GM23338 (cell line): ENCODE results near the gene PAFAH2. TPM values are rescaled to one million over a fixed set of nuclear protein-coding genes. Genes with fewer than 3 reads are reported as not detected.
A peak's percentile ranks its signal among the peaks of the same experiment; 100 is the strongest.

ENCODE experiments used
- ATAC-seq: fragments of 200-7000 bp; cut with Tn5 transposase; 3 replicates; pipeline ENCODE4 v1.9.1; 2020
- DNase-seq: peaks from one replicate; pipeline ENCODE4 v3.0.0-alpha.2; 2015; ENCODE audit warnings: low spot score
- H2AFZ ChIP-seq: fragments of 200-600 bp; sonication (generic); 2 replicates; pipeline ENCODE4 v1.8.0; 2016; ENCODE audit warnings: antibody characterized with exemption, mild to moderate bottlenecking, moderate library complexity
- H3F3A ChIP-seq: fragments of 200-600 bp; sonication (generic); replicated peaks from 2 replicates; pipeline ENCODE4 v1.8.0; 2017; ENCODE audit warnings: antibody characterized with exemption, mixed run types, low read depth
- H3K27ac ChIP-seq: fragments of 200-600 bp; sonication (generic); 2 replicates; pipeline ENCODE4 v1.6.1; 2016; ENCODE audit warnings: low read depth
- H3K27me3 ChIP-seq: fragments of 200-600 bp; sonication (generic); 2 replicates; pipeline ENCODE4 v1.8.0; 2016; ENCODE audit warnings: mild to moderate bottlenecking, mixed run types, moderate library complexity; ENCODE audit not compliant: insufficient read depth
- H3K36me3 ChIP-seq: fragments of 200-600 bp; sonication (generic); 2 replicates; pipeline ENCODE4 v1.8.0; 2016; ENCODE audit warnings: mild to moderate bottlenecking; ENCODE audit not compliant: insufficient read depth
- H3K4me1 ChIP-seq: fragments of 200-600 bp; sonication (generic); 2 replicates; pipeline ENCODE4 v1.8.0; 2016; ENCODE audit warnings: mild to moderate bottlenecking, moderate library complexity; ENCODE audit not compliant: insufficient read depth
- H3K4me2 ChIP-seq: fragments of 200-600 bp; sonication (generic); 2 replicates; pipeline ENCODE4 v1.7.1; 2017; ENCODE audit warnings: mixed run types
- H3K4me3 ChIP-seq: fragments of 200-600 bp; sonication (generic); 2 replicates; pipeline ENCODE4 v1.6.1; 2016; ENCODE audit warnings: mixed run types
- H3K79me2 ChIP-seq: fragments of 200-600 bp; sonication (generic); replicated peaks from 2 replicates; pipeline ENCODE4 v1.8.0; 2017; ENCODE audit warnings: mild to moderate bottlenecking; ENCODE audit not compliant: insufficient read depth
- H3K9me2 ChIP-seq: fragments of 200-600 bp; sonication (generic); 2 replicates; pipeline ENCODE4 v1.8.0; 2017; ENCODE audit not compliant: insufficient read depth
- H4K20me1 ChIP-seq: fragments of 200-600 bp; sonication (generic); replicated peaks from 2 replicates; pipeline ENCODE4 v1.8.0; 2017; ENCODE audit warnings: mild to moderate bottlenecking; ENCODE audit not compliant: insufficient read depth
- H3K27ac Mint-ChIP-seq: 2 replicates; pipeline ENCODE4 v1.8.0; 2020; ENCODE audit warnings: inconsistent platforms, mild to moderate bottlenecking, moderate library complexity, mixed read lengths
- H3K27me3 Mint-ChIP-seq: 3 replicates; pipeline ENCODE4 v1.8.0; 2022; ENCODE audit warnings: low read depth, mild to moderate bottlenecking, moderate library complexity, mixed read lengths, inconsistent platforms; ENCODE audit not compliant: insufficient read depth, poor library complexity
- H3K36me3 Mint-ChIP-seq: 3 replicates; pipeline ENCODE4 v1.8.0; 2021; ENCODE audit warnings: low read depth, mild to moderate bottlenecking, inconsistent platforms, moderate library complexity, mixed read lengths
- H3K4me1 Mint-ChIP-seq: 3 replicates; pipeline ENCODE4 v1.8.0; 2020; ENCODE audit warnings: mild to moderate bottlenecking, inconsistent platforms, mixed read lengths
- H3K4me3 Mint-ChIP-seq: 3 replicates; pipeline ENCODE4 v1.8.0; 2021; ENCODE audit warnings: moderate library complexity, mild to moderate bottlenecking, inconsistent platforms, mixed read lengths
- H3K9me3 Mint-ChIP-seq: 3 replicates; pipeline ENCODE4 v1.8.0; 2020; ENCODE audit warnings: moderate library complexity, mild to moderate bottlenecking, inconsistent platforms, mixed read lengths
- CREB1 ChIP-seq: fragments of 250-450 bp; sonication (Bioruptor Pico); IDR thresholded peaks from 2 replicates; pipeline ENCODE4 v1.5.0; 2020; ENCODE audit warnings: low read depth, mild to moderate bottlenecking, moderate library complexity
- CTCF ChIP-seq, 2 experiments: fragments of 200-600 bp in 1 of 2; sonication (generic) in 1 of 2; conservative IDR thresholded peaks; 2 replicates each; pipeline versions ENCODE4 v1.5.1 to v1.6.1; 2016 to 2017; ENCODE audit warnings: antibody characterized with exemption in 2 of 2, low read depth in 2 of 2, mild to moderate bottlenecking in 2 of 2, moderate library complexity in 1 of 2
- ETS1 ChIP-seq: IDR thresholded peaks from 2 replicates; pipeline ENCODE4 v1.6.1; 2016; ENCODE audit warnings: antibody characterized with exemption
- EZH2 ChIP-seq: fragments of 200-600 bp; sonication (generic); IDR thresholded peaks from one replicate; pipeline ENCODE4 v1.8.0; 2017; ENCODE audit warnings: antibody characterized with exemption, mild to moderate bottlenecking, low read depth; ENCODE audit not compliant: unreplicated experiment
- EZH2phosphoT487 ChIP-seq: fragments of 200-600 bp; sonication (generic); IDR thresholded peaks from one replicate; pipeline ENCODE4 v1.8.1; 2018; ENCODE audit warnings: antibody characterized with exemption; ENCODE audit not compliant: unreplicated experiment
- JUNB ChIP-seq: IDR thresholded peaks from one replicate; pipeline ENCODE4 v1.6.1; 2016; ENCODE audit warnings: antibody characterized with exemption; ENCODE audit not compliant: unreplicated experiment
- NANOG ChIP-seq: IDR thresholded peaks from 2 replicates; pipeline ENCODE4 v1.6.1; 2016; ENCODE audit warnings: antibody characterized with exemption, borderline replicate concordance
- POLR2AphosphoS5 ChIP-seq: IDR thresholded peaks from 2 replicates; pipeline ENCODE4 v1.6.1; 2016; ENCODE audit warnings: antibody characterized with exemption, low read depth
- REST ChIP-seq: IDR thresholded peaks from one replicate; pipeline ENCODE4 v1.6.1; 2018; ENCODE audit warnings: antibody characterized with exemption; ENCODE audit not compliant: unreplicated experiment
- STAT1 ChIP-seq: IDR thresholded peaks from one replicate; pipeline ENCODE4 v1.6.1; 2016; ENCODE audit warnings: antibody characterized with exemption; ENCODE audit not compliant: unreplicated experiment
- ZNF114 ChIP-seq: fragments of 250-450 bp; sonication (Bioruptor Pico); IDR thresholded peaks from 2 replicates; pipeline ENCODE4 v1.5.0; 2020; ENCODE audit warnings: mild to moderate bottlenecking, moderate library complexity
- ZNF331 ChIP-seq: fragments of 250-450 bp; sonication (Bioruptor Pico); IDR thresholded peaks from 2 replicates; pipeline ENCODE4 v1.5.0; 2020; ENCODE audit warnings: low read depth, mild to moderate bottlenecking, moderate library complexity
- ZNF462 ChIP-seq: fragments of 250-450 bp; sonication (Bioruptor Pico); IDR thresholded peaks from 2 replicates; pipeline ENCODE4 v1.5.0; 2020; ENCODE audit warnings: mild to moderate bottlenecking, moderate library complexity
- polyA plus RNA-seq: library from polyadenylated mRNA; unstranded; fragments of >200 nt; fragmentation: Nextera tagmentation; extraction: Ambion mirVana; gene quantifications from 2 replicates; pipeline ENCODE4 v1.2.1, GENCODE V29; 2016
- total RNA-seq: library from RNA; depleted of rRNA; stranded (reverse); fragments of >200 nt; shearing (Covaris generic); gene quantifications from 2 replicates; pipeline ENCODE4 v1.2.3, GENCODE V29; 2014

The PAFAH2 gene
- total and polyA plus RNA-seq, 2 experiments from 2014 or later: 5.7 to 10.3 TPM

- Histone ChIP-seq H4K20me1 (no peaks in the 10 kb centered on the region), H3K9me2 (no peaks in the 10 kb centered on the region), H3K4me1 (peaks cover 11% of the 10 kb centered on the region), H3K4me3 (no peak overlapping the region), H3F3A (no peaks in the 10 kb centered on the region), H3K79me2 (no peaks in the 10 kb centered on the region), H3K36me3 (no peaks in the 10 kb centered on the region), H3K4me2 (no peak overlapping the region), H3K27me3 (no peaks in the 10 kb centered on the region), H3K27ac (no peak overlapping the region), H2AFZ (peak overlapping the region; percentile 38; the same call in 1 of the 2 replicates)
- Mint-ChIP-seq H3K36me3 (no peaks in the 10 kb centered on the region), H3K27ac (no peak overlapping the region), H3K9me3 (no peaks in the 10 kb centered on the region), H3K4me3 (no peak overlapping the region), H3K4me1 (peaks cover 12% of the 10 kb centered on the region), H3K27me3 (peaks cover 3% of the 10 kb centered on the region)
- TF ChIP-seq ZNF462 (CRISPR knock-in tag) (no peak), JUNB (no peak), ETS1 (no peak), EZH2phosphoT487 (no peak), CTCF (conservative IDR thresholded peaks at IDR 0.05; ENCODE audit: low read depth in 2 of 2) (no peak), STAT1 (no peak), ZNF331 (CRISPR knock-in tag) (no peak), EZH2 (no peak), NANOG (no peak), CREB1 (no peak), POLR2AphosphoS5 (no peak), REST (no peak), ZNF114 (CRISPR knock-in tag) (no peak)
- ATAC-seq (no peak), DNase-seq (no peak)
These were observed 86.7 kb downstream of the PAFAH2 start for GRCh38 chr1:25911162-25911561.
